ENCODE data around the gene MICAL3. TPM values are rescaled to one million over a fixed set of nuclear protein-coding genes. Genes with fewer than 3 reads are reported as not detected.

MICAL3 gene
- total and polyA plus RNA-seq, 3 donors from 2014 or later = 103 to 106 (median 104) TPM

DNA sequence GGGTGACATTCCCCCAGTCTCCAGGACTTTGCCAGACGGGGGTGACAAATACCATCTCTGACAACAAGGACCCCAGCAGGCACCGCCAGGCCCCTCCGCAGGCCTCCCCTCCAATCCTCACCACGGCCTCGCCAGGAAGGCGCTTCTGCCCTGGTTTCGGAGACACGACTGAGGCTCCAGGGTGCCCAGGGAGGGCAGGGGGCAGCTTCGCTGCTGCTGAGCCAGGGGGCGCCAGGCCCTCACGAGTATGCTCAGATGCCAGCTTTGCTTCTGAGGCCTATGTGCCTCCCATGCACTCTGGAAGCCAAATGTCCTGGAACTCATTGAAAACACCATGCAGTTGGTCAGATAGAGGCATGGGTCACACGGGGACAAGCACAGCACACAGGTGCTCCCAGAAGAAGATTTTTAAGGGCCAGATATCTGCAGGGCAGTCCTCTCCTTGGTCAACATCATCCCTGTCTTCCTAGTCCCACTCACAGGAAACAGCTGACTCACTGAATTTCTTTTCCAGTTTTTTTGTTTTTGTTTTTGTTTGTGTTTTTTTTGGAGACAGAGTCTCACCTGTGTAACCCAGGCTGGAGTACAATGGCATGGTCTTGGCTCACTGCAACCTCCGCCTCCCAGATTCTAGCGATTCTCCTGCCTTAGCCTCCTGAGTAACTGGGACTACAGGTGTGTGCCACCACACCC, 270.0 kb downstream of the MICAL3 start:
- Histone ChIP-seq H3K4me1 (no peaks in the 10 kb centered on the region), H3K27ac (no peak overlapping the region), H3K36me3 (ENCODE audit: low read depth, missing control alignments) (no peaks in the 10 kb centered on the region), H3K27me3 (no peaks in the 10 kb centered on the region), H3K9me3 (no peaks in the 10 kb centered on the region), H3K4me3 (no peak overlapping the region)
- TF ChIP-seq POLR2A (IDR thresholded peaks at IDR 0.05) = no peak
- TF ChIP-seq CTCF (IDR thresholded peaks at IDR 0.05) = no peak
- DNase-seq = no peak
- WGBS, 2 donors = 95 to 97% methylated on average over 4 to 14 of the region's 14 CpGs
- intact Hi-C loops (cut with DNase I; ENCODE audit: low total_unique reads) = no loop called here

DNA sequence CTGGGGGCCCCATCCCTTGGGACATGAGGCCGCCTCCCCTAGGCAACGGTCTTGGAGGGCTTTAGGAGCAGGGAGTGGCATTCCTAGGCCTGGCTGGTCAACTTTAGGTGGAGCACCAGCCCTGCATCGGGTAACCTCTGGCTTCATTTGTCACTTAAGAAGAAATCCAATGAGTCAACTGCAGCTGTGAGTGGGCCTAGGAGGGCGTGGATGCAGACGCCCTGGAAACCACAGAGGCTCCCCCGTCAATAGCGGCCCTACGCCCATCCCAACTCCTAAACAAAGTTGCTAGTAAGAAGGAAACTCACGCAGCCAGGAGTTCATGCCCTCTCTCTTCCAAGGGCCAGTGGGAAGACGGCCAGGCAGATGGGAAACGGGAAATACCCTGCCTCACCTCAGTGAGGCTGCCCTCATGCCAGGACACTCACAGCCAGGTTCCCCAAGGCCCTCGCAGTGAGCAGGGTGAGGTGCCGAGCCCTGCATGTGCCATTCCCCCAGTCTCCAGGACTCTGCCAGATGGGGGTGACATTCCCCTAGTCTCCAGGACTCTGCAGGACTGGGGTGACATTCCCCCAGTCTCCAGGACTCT, 270.9 kb downstream of the MICAL3 start:
- WGBS, 2 donors = 85 to 87% methylated on average over 9 to 13 of the region's 13 CpGs
- no peaks in the 10 kb centered on the region for H3K9me3 ChIP-seq
- intact Hi-C loops (cut with DNase I; ENCODE audit: low total_unique reads) = no loop called here
- TF ChIP-seq POLR2A (IDR thresholded peaks at IDR 0.05) (no peak), CTCF (IDR thresholded peaks at IDR 0.05) (no peak)
- no peaks in the 10 kb centered on the region for H3K36me3 ChIP-seq (ENCODE audit: low read depth, missing control alignments)
- no peak overlapping the region for H3K4me3 ChIP-seq
- H3K4me1 ChIP-seq = no peaks in the 10 kb centered on the region
- no peaks in the 10 kb centered on the region for H3K27me3 ChIP-seq
- no peak overlapping the region for H3K27ac ChIP-seq
- no peak for DNase-seq

GRCh38 chr22:17751596-17751995, 272.8 kb downstream of the MICAL3 start:
- intact Hi-C loops (cut with DNase I; ENCODE audit: low total_unique reads) = no loop called here
- no peaks in the 10 kb centered on the region for H3K36me3 ChIP-seq (ENCODE audit: low read depth, missing control alignments)
- no peaks in the 10 kb centered on the region for H3K4me1 ChIP-seq
- H3K4me3 ChIP-seq = no peak overlapping the region
- no peaks in the 10 kb centered on the region for H3K9me3 ChIP-seq
- TF ChIP-seq POLR2A (IDR thresholded peaks at IDR 0.05) = no peak
- TF ChIP-seq CTCF (IDR thresholded peaks at IDR 0.05) = no peak
- no peak overlapping the region for H3K27ac ChIP-seq
- DNase-seq = no peak
- no peaks in the 10 kb centered on the region for H3K27me3 ChIP-seq
- WGBS, 2 donors = 81 to 100% methylated on average over 2 to 6 of the region's 6 CpGs

DNA sequence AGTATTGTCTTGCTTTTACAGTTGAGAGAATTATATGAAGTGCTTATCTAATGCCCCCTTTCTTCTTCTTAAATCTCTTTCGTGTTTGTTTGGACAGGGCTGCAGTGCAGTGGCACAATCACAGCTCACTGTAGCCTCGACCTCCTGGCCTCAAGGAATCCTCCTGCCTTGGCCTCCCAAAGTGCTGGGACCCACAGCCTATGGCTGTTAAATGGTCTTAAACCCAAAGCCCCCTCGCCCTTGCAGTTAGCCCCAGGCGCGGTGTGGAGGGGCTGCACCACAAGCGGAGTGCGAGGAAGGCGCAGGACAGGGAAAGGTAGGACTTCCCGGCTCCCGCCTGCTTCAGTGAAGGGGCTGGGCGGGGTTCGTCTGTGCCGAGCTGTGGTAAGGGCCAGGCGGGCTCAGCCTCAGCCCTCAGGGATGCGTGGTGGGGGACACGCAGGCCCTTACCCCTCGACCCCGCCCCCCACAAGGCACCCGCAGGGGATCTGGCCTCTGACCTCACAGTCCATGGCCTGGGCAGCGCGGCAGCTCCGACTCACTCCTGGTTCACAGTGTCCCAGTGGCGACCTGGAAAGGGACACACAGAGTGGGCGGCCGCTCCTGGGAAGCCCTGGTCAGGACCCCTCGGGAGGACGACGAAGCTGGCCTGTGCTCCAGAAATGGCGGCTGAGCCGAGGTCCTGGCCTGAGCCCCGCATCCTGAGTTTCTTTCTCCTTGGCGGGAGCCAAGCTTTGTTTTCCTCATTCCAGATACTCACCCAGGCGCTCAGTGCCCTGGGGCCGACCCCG, 274.6 kb downstream of the MICAL3 start:
- intact Hi-C loops (cut with DNase I; ENCODE audit: low total_unique reads) = no loop called here
- 63 to 64% methylated on average over 24 to 35 of the region's 35 CpGs for WGBS, 2 donors
- Histone ChIP-seq H3K27me3 (no peaks in the 10 kb centered on the region), H3K4me1 (no peaks in the 10 kb centered on the region), H3K27ac (no peak overlapping the region), H3K36me3 (ENCODE audit: low read depth, missing control alignments) (no peaks in the 10 kb centered on the region), H3K9me3 (no peaks in the 10 kb centered on the region), H3K4me3 (peak overlapping the region; percentile 15 to 40)
- TF ChIP-seq POLR2A (IDR thresholded peaks at IDR 0.05) = no peak
- no peak for TF ChIP-seq CTCF (IDR thresholded peaks at IDR 0.05)
- DNase-seq = no peak

Measured in testis (tissue), 3 donors.